Esophagus muscularis mucosa (tissue), 3 donors: Measurements from ENCODE around the gene PDCL2.

Experiments used
- POLR2AphosphoS5 ChIP-seq, 2 donors: sonication (generic); formaldehyde crosslinking; IDR thresholded peaks; one replicate each; pipeline ENCODE4 v1.6.1; 2017; ENCODE audit warnings: antibody characterized with exemption in 2 of 2
- TF ChIP-seq, protein P1 (sequence below), 3 experiments: fragments of 200-600 bp in 2 of 3; fragments of 450-650 bp in 1 of 3; sonication (generic) in 2 of 3; IDR thresholded peaks; one replicate each; pipeline ENCODE4 v1.5.1; 2017 to 2019; ENCODE audit warnings: antibody characterized with exemption in 3 of 3, mild to moderate bottlenecking in 2 of 3, moderate library complexity in 1 of 3

DNA sequence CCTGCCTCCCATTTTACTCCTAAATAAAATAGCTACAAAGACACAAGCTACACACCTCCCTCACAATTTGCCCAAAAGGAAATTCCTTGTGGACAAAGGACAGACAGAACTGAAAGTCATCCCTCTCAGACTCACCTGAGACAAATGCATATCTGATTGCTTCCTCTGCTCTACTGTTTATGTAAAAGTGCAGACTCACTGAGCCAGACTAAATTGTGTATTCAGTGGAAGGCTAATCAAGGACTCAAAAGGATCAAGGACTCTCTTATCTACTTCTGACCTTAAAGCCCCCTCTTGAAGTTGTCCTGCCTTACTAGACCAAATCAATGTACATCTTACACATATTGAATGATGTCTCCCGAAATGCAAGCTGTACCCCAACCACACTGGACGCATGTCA is 3.9 kb downstream of the PDCL2 start:
- TF ChIP-seq, protein P1, sequence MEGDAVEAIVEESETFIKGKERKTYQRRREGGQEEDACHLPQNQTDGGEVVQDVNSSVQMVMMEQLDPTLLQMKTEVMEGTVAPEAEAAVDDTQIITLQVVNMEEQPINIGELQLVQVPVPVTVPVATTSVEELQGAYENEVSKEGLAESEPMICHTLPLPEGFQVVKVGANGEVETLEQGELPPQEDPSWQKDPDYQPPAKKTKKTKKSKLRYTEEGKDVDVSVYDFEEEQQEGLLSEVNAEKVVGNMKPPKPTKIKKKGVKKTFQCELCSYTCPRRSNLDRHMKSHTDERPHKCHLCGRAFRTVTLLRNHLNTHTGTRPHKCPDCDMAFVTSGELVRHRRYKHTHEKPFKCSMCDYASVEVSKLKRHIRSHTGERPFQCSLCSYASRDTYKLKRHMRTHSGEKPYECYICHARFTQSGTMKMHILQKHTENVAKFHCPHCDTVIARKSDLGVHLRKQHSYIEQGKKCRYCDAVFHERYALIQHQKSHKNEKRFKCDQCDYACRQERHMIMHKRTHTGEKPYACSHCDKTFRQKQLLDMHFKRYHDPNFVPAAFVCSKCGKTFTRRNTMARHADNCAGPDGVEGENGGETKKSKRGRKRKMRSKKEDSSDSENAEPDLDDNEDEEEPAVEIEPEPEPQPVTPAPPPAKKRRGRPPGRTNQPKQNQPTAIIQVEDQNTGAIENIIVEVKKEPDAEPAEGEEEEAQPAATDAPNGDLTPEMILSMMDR (IDR thresholded peaks at IDR 0.05) = no peak
- TF ChIP-seq POLR2AphosphoS5 (IDR thresholded peaks at IDR 0.05) = no peak
